Liver (tissue), 3 donors: ENCODE results near the gene TMEM234.

Source experiments
- CTCF ChIP-seq: fragments of 150-350 bp; IDR thresholded peaks from 2 replicates; pipeline ENCODE4 v1.5.1; 2017; ENCODE audit warnings: improper control_type of control experiment, low read depth, low read length; ENCODE audit not compliant: missing input control
- HNF4A ChIP-seq, 2 donors: conservative IDR thresholded peaks; 2 replicates each; pipeline ENCODE4 v1.6.1; 2016; ENCODE audit warnings: antibody characterized with exemption in 2 of 2, mild to moderate bottlenecking in 2 of 2
- donor health status: healthy.
- donor health status: healthy.

- no peak for TF ChIP-seq HNF4A (conservative IDR thresholded peaks at IDR 0.05)
- no peak for TF ChIP-seq CTCF
Measured at GRCh38 chr1:32220746-32221580, 1.2 kb downstream of the TMEM234 start.
